Caco-2 (cell line): ENCODE measurements around the gene NAXD. TPM values are rescaled to one million over a fixed set of nuclear protein-coding genes. Genes with fewer than 3 reads are reported as not detected.

Experiments
- BruUV-seq: library from RNA; stranded (reverse); fragments of 400-500 nt; replicated peaks from 2 replicates; lab custom pipeline; 2021; lab: Mats Ljungman, UMichigan
- CTCF ChIA-PET: fragments of 300-600 bp; sonication (Branson Sonifier 250); formaldehyde crosslinking; loops from one replicate; lab custom pipeline; 2022; ENCODE audit warnings: antibody characterized with exemption; lab: Charles Lee
- POLR2A ChIA-PET: fragments of 300-600 bp; sonication (Branson Sonifier 250); formaldehyde crosslinking; loops from one replicate; lab custom pipeline; 2022; ENCODE audit warnings: antibody characterized with exemption; lab: Charles Lee
- DNase-seq, 2 experiments: peaks; one replicate each; pipeline versions ENCODE4 v3.0.0 to v3.0.0-alpha.2; 2020 to 2022
- H3K27me3 ChIP-seq: replicated peaks from 2 replicates; pipeline ENCODE4 v1.6.0; 2011; ENCODE audit warnings: low read length; ENCODE audit not compliant: control insufficient read depth, insufficient read depth
- H3K36me3 ChIP-seq: 2 replicates; pipeline ENCODE4 v1.5.1; 2011; ENCODE audit warnings: low read length; ENCODE audit not compliant: control insufficient read depth, insufficient read depth
- H3K4me1 ChIP-seq: fragments of 250-450 bp; sonication (Bioruptor Pico); 2 replicates; pipeline ENCODE4 v1.5.1; 2020; ENCODE audit warnings: mild to moderate bottlenecking
- H3K4me3 ChIP-seq: 2 replicates; pipeline ENCODE4 v1.5.1; 2011; ENCODE audit warnings: low read depth, mild to moderate bottlenecking, control low read depth, low read length
- H3K9me3 ChIP-seq: fragments of 250-450 bp; sonication (Bioruptor Pico); 2 replicates; pipeline ENCODE4 v1.5.1; 2020; ENCODE audit warnings: mild to moderate bottlenecking, moderate library complexity
- H3K27ac Mint-ChIP-seq: one replicate; pipeline ENCODE4 v1.8.0; 2022; ENCODE audit warnings: mixed read lengths; ENCODE audit not compliant: unreplicated experiment
- H3K27me3 Mint-ChIP-seq: one replicate; pipeline ENCODE4 v1.8.0; 2022; ENCODE audit warnings: mixed read lengths; ENCODE audit not compliant: insufficient read depth, unreplicated experiment
- H3K36me3 Mint-ChIP-seq: one replicate; pipeline ENCODE4 v1.8.0; 2022; ENCODE audit warnings: mild to moderate bottlenecking, mixed read lengths; ENCODE audit not compliant: insufficient read depth, unreplicated experiment
- H3K4me1 Mint-ChIP-seq: one replicate; pipeline ENCODE4 v1.8.0; 2022; ENCODE audit warnings: low read depth, mixed read lengths; ENCODE audit not compliant: unreplicated experiment
- H3K4me3 Mint-ChIP-seq: one replicate; pipeline ENCODE4 v1.8.0; 2022; ENCODE audit warnings: mild to moderate bottlenecking, moderate library complexity, mixed read lengths; ENCODE audit not compliant: unreplicated experiment
- H3K9me3 Mint-ChIP-seq: one replicate; pipeline ENCODE4 v1.8.0; 2022; ENCODE audit warnings: mixed read lengths; ENCODE audit not compliant: unreplicated experiment
- intact Hi-C: fragments of 100-400 bp; cut with micrococcal nuclease; formaldehyde crosslinking; loops from one replicate; pipeline ENCODE4 v1.10.0; 2022; ENCODE audit not compliant: unreplicated experiment
- total RNA-seq: library from RNA; stranded (reverse); gene quantifications from 2 replicates; pipeline ENCODE4 v1.2.3, GENCODE V29; 2022
- TF ChIP-seq, protein P1 (sequence below), 2 experiments: fragments of 200-600 bp in 1 of 2; IDR thresholded peaks; 1 replicate in 1 of 2; 2 replicates in 1 of 2; pipeline versions ENCODE4 v1.5.1 to v1.8.0; 2011 to 2022; ENCODE audit warnings: antibody characterized with exemption in 1 of 2, control low read depth in 1 of 2, inconsistent platforms in 1 of 2, low read depth in 1 of 2, low read length in 1 of 2, mild to moderate bottlenecking in 1 of 2, moderate library complexity in 1 of 2; ENCODE audit not compliant: insufficient read depth in 1 of 2, severe bottlenecking in 1 of 2, unreplicated experiment in 1 of 2

NAXD gene
- total RNA-seq, 1 experiment from 2014 or later = 51.5 TPM

DNA sequence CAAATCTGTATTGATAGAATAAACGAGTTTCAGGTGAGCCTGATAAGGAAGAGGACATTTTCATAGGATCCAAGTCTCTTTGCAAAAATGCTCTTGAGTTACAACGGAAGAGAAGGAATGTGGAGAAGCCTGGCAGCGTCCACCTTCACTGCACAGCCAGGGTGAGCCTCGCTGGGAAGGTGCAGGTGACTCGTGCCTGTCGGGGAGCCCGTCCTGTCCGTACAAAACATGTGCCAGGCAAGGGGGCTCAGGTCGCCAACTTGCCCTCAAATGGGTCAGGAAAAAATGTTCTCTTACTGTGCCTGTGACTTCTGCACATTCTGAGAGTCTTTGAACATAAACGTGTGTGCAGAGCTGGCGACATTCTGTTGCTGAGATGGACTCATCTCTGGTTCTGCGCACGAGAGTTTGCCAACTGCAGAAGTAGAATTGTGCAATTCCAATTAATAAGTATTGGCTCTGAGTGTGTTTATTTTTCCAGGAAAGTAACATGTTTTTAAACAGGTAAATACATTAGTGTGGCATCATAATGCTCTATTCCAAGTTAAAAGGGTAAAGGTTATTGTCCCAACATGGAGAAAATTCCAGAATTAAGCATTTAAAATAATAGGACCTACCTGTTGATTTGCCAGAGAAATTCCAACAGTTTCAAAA is 28.6 kb downstream of the NAXD start:
- POLR2A ChIA-PET = no interaction called here
- no peaks in the 10 kb centered on the region for H3K4me1 ChIP-seq
- Mint-ChIP-seq H3K9me3 (no peaks in the 10 kb centered on the region), H3K36me3 (peaks cover 90% of the 10 kb centered on the region), H3K4me1 (no peaks in the 10 kb centered on the region), H3K4me3 (no peak overlapping the region), H3K27me3 (no peaks in the 10 kb centered on the region), H3K27ac (no peak overlapping the region)
- no TSS peak for BruUV-seq
- no peak overlapping the region for H3K4me3 ChIP-seq
- peaks cover 2% of the 10 kb centered on the region for H3K36me3 ChIP-seq
- TF ChIP-seq, protein P1, sequence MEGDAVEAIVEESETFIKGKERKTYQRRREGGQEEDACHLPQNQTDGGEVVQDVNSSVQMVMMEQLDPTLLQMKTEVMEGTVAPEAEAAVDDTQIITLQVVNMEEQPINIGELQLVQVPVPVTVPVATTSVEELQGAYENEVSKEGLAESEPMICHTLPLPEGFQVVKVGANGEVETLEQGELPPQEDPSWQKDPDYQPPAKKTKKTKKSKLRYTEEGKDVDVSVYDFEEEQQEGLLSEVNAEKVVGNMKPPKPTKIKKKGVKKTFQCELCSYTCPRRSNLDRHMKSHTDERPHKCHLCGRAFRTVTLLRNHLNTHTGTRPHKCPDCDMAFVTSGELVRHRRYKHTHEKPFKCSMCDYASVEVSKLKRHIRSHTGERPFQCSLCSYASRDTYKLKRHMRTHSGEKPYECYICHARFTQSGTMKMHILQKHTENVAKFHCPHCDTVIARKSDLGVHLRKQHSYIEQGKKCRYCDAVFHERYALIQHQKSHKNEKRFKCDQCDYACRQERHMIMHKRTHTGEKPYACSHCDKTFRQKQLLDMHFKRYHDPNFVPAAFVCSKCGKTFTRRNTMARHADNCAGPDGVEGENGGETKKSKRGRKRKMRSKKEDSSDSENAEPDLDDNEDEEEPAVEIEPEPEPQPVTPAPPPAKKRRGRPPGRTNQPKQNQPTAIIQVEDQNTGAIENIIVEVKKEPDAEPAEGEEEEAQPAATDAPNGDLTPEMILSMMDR (IDR thresholded peaks at IDR 0.05; ENCODE audit: insufficient read depth in 1 of 2, low read depth in 1 of 2, low read length in 1 of 2, severe bottlenecking in 1 of 2, unreplicated experiment in 1 of 2) = no peak
- DNase-seq = no peak
- H3K9me3 ChIP-seq = no peaks in the 10 kb centered on the region
- no peaks in the 10 kb centered on the region for H3K27me3 ChIP-seq
- intact Hi-C loops = no loop called here
- CTCF ChIA-PET = no interaction called here

DNA sequence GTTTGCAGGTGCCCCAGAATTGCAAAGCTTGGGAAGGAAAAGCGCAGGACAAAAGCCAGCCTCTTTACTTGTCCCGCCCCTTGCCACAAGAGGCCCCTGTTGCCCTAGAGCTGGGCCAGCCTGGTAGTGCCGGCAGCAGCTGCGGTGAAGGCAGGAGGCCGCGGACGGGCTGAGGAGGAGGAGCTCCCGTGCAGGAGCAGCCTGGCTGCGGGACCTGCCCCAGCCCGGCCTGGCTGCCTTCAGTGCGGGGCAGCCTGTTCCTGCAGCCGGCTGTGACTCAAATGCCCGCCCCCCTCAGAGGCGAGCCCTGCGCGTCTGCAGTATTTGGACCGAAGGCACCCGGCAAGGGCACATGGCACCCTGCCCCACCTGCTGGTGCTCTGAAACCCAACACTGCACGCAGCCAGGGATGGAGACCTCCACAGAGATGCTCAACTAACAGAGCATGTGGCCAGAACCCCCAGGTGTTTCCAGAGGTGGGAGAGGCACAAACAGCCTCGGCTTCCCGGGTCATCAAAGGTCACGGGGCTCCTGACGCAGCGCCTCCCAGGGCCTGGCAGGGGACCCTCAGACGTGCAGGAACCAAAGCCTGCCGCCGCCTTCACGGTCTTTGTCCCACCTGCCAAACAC is 29.7 kb downstream of the NAXD start:
- BruUV-seq = no TSS peak
- CTCF ChIA-PET = interaction anchor here (0.6 to 1.0 kb wide), 2 partner anchors 174 to 189 kb away, joined by 3 read pairs; no protein-coding TSS in a partner anchor
- DNase-seq = peak in 1 of 2 experiments; percentile 35
- Mint-ChIP-seq H3K9me3 (no peaks in the 10 kb centered on the region), H3K36me3 (peaks cover 88% of the 10 kb centered on the region), H3K27me3 (no peaks in the 10 kb centered on the region), H3K27ac (no peak overlapping the region), H3K4me1 (no peaks in the 10 kb centered on the region), H3K4me3 (no peak overlapping the region)
- Histone ChIP-seq H3K9me3 (no peaks in the 10 kb centered on the region), H3K36me3 (peaks cover 2% of the 10 kb centered on the region; the same call in 1 of the 2 replicates), H3K4me1 (no peaks in the 10 kb centered on the region), H3K4me3 (no peak overlapping the region), H3K27me3 (no peaks in the 10 kb centered on the region)
- TF ChIP-seq, protein P1 (IDR thresholded peaks at IDR 0.05; ENCODE audit: insufficient read depth in 1 of 2, low read depth in 1 of 2, low read length in 1 of 2, severe bottlenecking in 1 of 2, unreplicated experiment in 1 of 2) = peak in 1 of 2 experiments; percentile 7
- intact Hi-C loops = no loop called here
- POLR2A ChIA-PET = no interaction called here

DNA sequence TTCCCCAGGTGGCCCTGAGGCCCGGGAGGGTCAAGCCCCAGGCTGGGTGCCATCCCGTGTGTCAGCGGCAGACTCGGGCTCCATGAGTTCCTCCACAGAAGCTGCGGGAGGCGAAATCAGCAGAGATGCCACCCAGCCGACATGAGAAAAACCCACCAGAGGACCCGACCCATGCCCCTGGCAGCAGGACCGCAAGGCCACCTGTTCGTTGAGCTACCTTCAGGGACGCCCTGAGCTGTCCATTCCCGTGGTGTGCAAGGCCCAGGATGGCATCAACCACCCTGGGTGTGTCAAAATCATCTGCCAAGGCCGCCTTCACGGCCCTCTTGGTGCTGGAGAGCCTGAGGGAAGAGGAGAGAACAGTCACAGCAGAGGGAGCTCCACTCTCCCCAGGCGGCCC is 30.4 kb downstream of the NAXD start:
- H3K27me3 ChIP-seq = no peaks in the 10 kb centered on the region
- H3K9me3 ChIP-seq = no peaks in the 10 kb centered on the region
- BruUV-seq = no TSS peak
- no peak overlapping the region for H3K4me3 Mint-ChIP-seq
- no peak for DNase-seq
- H3K9me3 Mint-ChIP-seq = no peaks in the 10 kb centered on the region
- intact Hi-C loops = no loop called here
- H3K4me1 ChIP-seq = no peaks in the 10 kb centered on the region
- no peaks in the 10 kb centered on the region for H3K4me1 Mint-ChIP-seq
- H3K27ac Mint-ChIP-seq = no peak overlapping the region
- no peak overlapping the region for H3K4me3 ChIP-seq
- TF ChIP-seq, protein P1 (IDR thresholded peaks at IDR 0.05; ENCODE audit: insufficient read depth in 1 of 2, low read depth in 1 of 2, low read length in 1 of 2, severe bottlenecking in 1 of 2, unreplicated experiment in 1 of 2) = no peak
- peaks cover 4% of the 10 kb centered on the region; the same call in 1 of the 2 replicates for H3K36me3 ChIP-seq
- ChIA-PET CTCF (interaction anchor here (1.0 kb wide), 1 partner anchor 190 kb away, joined by 3 read pairs; no protein-coding TSS in a partner anchor), POLR2A (no interaction called here)
- H3K36me3 Mint-ChIP-seq = peaks cover 87% of the 10 kb centered on the region
- H3K27me3 Mint-ChIP-seq = no peaks in the 10 kb centered on the region
